Activated CD8-positive, alpha-beta memory T cell treated with anti-CD3 and anti-CD28 coated beads for 48 hours (primary cell): Measurements from ENCODE around the gene IL26.

Source experiments
- DNase-seq, 3 experiments: peaks; one replicate each; pipeline ENCODE4 v3.0.0-alpha.2; 2020; ENCODE audit warnings: low read depth in 2 of 3, low spot score in 2 of 3

IL26 gene

DNA sequence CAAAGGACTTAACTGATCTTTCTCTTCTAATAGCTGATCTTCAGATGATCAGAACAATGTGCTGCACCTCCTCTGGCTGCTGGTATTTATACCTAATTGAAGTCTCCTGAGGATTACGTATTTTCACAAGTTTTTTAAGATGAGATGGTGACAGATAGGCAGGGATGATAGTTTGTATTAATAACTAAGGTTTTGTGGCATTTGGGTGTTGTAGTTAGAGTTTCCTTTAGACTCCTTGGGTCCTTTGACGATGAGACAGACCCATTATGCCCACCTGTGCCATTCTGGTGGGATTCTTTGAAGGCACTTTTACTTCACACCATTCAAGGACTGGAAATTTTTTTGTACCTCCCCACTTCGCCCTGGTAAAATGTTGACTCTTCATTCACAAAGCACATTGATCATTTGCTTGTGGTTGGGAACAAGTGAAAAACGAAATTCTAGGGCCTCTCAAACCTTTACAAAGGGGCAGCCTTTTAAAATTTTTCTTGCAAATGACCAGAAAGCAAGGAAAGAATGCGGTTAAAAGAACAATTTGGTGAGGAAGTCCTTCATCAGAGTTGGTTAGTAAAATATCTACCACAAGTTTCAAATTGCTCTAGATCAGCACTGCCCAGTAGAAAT, 65.8 kb downstream of the IL26 start, which contains the start of gene IFNG:
Gene IFNG (minus strand): TSS at position 60 of the 624 bp plus-strand sequence. CDS start 125 bp downstream, outside the sequence.
- no peak for DNase-seq

DNA sequence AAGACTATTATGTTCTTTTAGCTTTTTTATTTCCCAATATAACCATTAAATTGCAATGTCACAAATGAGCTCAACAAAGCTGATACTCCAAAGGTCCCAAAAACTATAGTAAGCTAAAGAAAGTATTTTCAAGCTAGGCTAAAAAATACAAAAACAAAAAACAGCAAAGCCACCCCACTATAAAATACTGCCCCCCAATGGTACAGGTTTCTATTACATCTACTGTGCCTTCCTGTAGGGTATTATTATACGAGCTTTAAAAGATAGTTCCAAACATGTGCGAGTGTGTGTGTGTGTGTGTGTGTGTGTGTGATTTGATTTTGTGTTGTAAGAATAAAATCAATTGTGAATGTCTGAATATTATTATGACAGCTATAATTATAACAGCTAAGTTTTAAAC, 67.2 kb downstream of the IL26 start:
- DNase-seq = no peak

DNA sequence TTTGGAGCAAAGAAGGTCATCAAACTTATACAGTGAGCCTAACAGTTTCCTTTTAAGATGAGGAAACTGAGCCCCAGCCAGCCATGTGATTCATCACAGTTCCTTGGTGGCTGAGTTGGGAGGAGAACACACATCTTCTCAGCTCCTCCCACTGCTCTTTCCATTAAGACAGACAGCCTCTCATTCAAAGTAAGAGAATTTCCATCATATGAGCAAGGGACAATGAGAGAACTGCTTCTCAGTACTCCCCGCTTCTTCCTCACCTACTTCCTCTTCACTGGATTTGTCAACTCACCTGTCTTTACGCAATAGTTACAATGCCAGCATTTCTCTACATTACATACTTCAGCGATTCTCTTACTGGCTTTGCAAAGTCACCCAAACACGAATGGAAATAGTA, 68.2 kb downstream of the IL26 start:
- no peak for DNase-seq

DNA sequence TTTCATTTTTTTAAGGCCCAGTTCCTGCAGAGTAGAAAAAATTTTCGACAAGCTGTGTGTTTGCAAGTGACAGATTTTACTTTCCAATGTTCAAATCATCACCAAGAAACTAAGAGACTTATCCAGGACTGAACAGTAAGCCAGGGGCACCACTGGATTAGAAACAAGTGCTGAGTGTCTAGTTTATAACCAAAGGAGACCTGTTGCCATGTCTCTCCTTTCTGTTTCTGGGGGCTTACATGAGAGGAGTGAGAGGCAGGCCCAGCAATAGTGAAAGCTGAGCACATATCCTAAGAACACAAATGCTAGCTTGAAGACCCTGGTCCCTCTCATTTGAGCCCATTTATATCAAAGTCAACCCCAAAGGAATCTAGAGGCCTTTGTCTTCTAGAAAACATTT, 69.0 kb downstream of the IL26 start:
- DNase-seq = no peak

GRCh38 chr12:68154779-68155178, 70.8 kb downstream of the IL26 start:
- DNase-seq = no peak
